ENCODE data around the gene MAPK10.
"Not testable (repeated sequence)": the region's sequence is repeated elsewhere in the genome, so short reads cannot be mapped to it uniquely, and the experiment has no call there.

The MAPK10 gene

DNA sequence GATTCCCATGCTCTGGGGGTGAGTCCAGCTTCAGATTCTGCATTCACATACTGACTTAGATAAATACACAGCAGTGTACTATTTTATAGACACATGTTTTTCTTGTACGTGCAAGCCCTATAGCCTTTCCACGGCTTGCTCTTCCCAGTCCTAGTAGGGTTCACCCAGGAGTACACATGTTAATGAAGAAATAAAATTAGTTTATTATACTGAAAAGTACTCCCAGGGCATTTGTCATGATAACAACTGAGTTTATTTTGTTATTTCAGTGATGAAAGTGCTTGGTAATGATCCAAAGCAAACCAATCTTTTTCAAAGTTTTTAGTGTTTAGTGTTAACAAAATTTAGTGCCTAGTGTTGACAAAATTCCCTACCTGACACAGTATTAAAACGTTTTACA lies 21.3 kb downstream of the MAPK10 start:
- DNase-seq, result no peak

GRCh38 chr4:86334020-86334750 lies 25.7 kb downstream of the MAPK10 start:
- DNase-seq, result no peak

- DNase-seq, result no peak
Measured at GRCh38 chr4:86333236-86333635, 26.6 kb downstream of the MAPK10 start.

GRCh38 chr4:86330961-86331742 lies 28.7 kb downstream of the MAPK10 start:
- DNase-seq, result no peak

- DNase-seq, result not testable (repeated sequence)
Measured at GRCh38 chr4:86330411-86330810, 29.4 kb downstream of the MAPK10 start.

GRCh38 chr4:86329431-86329830 lies 30.4 kb downstream of the MAPK10 start:
- DNase-seq, result no peak

DNA sequence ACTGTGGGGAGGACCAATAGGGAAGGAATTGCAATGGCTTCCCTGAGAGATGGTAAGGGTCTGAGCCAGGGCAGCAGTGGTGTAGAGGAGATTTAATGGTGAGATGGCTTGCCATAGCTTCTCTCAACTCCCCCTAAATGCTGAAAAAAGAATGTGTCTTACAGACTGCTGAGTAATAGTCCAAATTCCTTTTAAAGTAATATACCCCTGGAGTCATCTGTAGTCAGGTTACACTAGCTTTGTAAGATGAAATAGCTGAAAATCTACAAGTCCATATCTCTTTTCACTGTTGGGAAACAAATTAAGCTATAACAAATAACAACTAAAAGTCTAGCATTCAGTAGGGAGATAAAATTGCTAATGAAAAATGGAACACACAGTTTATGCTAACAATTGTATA lies 33.5 kb downstream of the MAPK10 start:
- DNase-seq, result no peak

- no peak for DNase-seq
Measured at GRCh38 chr4:86319390-86319789, 40.5 kb downstream of the MAPK10 start.

- no peak for DNase-seq
Measured at GRCh38 chr4:86315579-86315978, 44.3 kb downstream of the MAPK10 start.

DNA sequence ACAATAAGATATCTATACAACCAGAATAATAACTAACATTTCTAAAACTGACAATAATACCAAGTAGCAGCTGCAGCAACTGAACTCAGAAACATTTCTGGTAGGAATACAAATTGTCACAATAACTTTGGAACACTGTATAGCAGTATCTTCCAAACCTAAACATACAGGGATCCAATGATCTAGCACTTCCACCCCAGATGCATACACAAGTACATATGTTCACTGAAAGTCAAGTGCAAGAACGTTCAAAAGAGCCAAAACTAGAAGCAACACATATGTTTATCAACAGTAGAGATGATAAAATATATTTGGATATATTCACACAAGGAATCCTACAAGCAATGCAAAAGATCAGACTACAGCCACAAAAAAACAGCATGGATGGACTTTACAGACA lies 46.2 kb downstream of the MAPK10 start:
- no peak for DNase-seq

DNA sequence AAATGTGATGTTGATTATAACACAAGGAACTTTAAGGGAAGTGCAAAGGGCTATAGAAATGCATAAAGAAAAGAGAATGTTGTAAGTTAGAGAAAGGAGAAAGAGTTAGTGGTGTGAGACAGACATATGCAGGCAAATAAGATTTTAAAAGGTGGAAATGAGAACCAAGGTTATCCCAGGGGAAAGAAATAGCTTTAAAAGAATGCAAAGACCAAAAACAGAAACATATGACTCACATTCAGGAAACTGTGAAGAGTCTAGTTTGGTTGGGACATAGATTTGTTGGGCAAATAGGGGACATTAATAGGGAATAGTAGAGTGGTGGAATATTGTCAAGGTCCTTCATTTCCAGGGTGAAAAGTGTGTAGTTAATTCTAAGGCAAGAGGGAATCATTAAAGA lies 52.4 kb downstream of the MAPK10 start:
- DNase-seq, result no peak

GRCh38 chr4:86306816-86307215 lies 53.0 kb downstream of the MAPK10 start:
- no peak for DNase-seq

GRCh38 chr4:86302830-86303229 lies 57.0 kb downstream of the MAPK10 start:
- no peak for DNase-seq

DNA sequence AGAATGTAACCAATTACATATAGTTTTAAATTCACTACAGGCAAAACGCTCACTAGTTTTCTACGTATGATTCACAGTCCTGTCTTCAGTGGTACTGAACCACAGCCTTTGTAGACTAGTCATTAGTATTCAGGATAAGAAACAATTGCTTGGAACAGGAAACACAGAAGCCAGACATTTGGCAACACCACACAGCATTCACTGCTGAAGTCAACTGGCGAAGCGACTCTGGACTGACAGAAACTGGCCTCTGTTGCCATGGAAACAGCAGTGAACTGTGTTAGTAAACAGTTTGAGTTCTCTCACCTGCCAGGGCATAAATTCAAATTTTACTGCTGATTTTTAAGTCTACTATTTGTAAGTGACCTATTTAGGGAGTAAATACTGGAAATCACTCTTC lies 57.6 kb downstream of the MAPK10 start:
- DNase-seq, result no peak

DNA sequence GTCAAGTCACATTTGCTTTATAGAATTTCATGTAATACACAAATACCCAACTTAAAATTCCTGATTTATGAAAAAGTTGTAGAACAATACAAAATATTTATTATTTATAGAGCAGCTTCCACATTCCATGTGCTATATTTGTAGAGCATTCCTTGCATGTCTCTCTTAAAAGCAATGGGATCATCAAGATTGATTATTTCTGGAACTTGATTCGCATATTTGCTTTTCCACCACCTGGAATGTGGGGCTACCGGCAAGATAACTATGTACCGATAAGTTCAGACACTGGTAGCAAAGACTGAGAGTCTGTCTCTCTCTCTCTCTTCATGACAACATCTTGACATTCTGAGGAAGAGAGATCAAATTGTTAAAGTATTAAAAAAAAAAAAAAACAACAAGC lies 59.3 kb downstream of the MAPK10 start:
- no peak for DNase-seq

DNA sequence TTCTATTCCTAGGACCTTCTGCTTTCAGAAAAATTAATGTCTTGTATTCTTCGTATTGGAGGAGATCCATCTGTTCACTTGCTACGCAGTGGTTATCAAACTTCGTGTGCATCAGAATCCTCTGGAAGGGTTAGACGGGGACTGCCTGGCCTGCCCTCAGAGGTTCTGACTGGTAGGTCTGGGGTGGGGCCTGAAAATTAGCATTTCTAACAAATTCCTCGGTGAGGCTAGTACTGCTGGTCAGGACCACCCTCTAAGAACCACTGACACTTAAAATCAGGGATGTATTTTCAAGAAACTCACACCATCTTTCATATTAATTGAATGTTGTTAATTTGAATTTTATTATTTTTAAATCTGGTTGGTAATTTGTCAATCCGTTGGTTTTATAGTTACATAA lies 63.0 kb downstream of the MAPK10 start:
- DNase-seq, result no peak

GRCh38 chr4:86294883-86295282 lies 65.0 kb downstream of the MAPK10 start:
- no peak for DNase-seq

- no peak for DNase-seq
Measured at GRCh38 chr4:86291180-86291579, 68.7 kb downstream of the MAPK10 start.

- no peak for DNase-seq
Measured at GRCh38 chr4:86286726-86287125, 73.1 kb downstream of the MAPK10 start.

DNA sequence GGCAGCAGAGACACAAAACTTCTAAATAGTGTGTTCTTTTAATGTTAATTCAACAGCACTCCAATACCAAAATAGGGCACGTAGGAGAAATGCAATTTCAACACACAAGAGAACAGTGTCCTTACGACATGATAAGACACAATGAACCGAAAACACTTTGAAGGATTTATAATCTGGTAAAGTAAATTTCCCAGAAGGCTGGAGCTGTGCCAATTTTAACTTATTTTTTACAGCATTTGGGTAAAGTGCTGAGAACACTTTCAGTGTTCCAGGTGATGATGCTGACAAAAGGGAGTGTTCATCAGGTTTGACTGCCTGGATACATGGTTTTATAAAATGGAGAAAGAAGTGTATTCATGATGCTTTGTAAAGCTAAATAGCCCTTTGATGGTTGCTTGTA lies 76.5 kb downstream of the MAPK10 start:
- no peak for DNase-seq

DNA sequence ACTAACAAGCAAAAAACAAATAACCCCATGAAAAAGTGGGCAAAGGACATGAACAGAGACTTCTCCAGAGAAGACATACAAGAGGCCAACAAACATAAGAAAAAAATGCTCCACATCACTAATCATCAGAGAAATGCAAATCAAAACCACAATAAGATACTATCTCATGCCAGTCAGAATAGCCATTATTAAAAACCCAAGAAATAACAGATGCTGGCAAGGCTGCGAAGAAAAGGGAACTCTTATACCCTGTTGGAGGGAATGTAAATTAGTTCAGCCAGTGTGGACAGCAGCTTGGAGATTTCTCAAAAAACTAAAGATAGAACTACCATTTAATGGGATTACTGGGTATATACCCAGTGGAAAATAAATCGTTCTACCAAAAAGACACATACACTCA lies 79.6 kb downstream of the MAPK10 start:
- no peak for DNase-seq

GRCh38 chr4:86279293-86279960 lies 80.4 kb downstream of the MAPK10 start:
- DNase-seq, result no peak

DNA sequence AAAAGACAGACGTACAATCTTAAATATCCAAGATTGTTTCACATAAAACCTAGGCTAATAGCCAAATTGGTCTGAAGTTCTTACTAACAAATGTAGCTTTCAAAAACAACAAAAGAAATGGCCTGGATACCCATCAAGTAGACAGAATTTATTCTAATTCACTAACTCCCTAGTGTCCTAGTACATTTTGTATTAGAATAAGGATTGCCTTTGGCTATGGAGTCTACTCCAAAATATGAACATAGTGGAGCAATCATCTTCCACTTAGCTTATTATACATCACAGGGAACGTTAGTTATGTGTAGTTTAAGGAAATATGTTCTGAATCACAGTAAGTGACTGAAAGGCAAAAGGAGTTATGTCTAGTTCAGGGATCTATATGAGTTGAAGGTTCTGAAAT lies 81.7 kb downstream of the MAPK10 start:
- DNase-seq, result no peak

GRCh38 chr4:86274642-86275041 lies 85.2 kb downstream of the MAPK10 start:
- no peak for DNase-seq

Data from activated T-cell treated with anti-CD3 and anti-CD28 coated beads, Interleukin-2, amount 50 U/mL, for 48 hours (primary cell).